ENCODE data around the gene CLIC4.

The CLIC4 gene

DNA sequence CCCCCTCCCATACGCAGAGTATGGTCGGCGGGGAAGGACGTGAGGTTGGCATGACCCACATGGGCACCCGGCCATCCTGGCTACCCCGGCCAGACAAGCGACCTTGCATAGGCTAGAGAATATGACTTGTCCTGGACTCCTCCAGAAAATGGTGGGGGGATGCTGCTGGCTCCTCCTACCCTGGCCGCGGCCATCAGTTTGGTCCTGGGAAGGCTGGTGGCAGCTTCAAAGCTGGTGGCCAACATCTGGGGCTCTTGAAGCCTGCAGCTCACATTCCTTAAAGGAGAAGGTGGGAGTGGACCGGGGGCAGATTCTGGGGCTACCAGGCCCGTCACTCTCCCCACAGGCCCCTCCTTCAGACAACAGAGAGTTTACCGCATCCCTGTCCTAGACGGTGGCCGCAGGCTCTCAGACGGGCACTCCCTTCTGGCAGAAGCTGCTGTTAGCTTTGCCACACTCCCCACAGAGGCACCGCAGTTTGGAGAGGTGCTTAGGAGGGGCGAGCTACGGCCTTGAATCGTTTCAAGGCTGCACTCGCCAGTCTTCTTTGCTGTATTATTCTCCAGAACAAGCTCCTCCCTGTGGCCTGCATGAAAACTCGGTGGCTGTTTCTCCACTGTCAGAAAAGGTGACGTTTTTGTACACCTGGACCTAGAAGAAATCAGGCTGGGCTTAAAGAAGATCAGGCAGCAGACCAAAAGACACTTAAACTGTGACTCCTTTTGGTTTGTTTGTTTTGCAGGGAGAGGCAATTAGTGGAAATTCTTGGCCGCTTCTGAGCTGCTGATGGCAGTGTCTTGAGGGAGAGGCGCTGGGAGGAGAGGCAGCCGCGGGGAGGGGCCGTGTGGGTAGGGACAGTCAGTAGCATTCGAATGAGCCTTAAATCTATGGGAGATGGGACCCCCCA is 116.8 kb downstream of the CLIC4 start:
- DNase-seq = peak; percentile 38

DNA sequence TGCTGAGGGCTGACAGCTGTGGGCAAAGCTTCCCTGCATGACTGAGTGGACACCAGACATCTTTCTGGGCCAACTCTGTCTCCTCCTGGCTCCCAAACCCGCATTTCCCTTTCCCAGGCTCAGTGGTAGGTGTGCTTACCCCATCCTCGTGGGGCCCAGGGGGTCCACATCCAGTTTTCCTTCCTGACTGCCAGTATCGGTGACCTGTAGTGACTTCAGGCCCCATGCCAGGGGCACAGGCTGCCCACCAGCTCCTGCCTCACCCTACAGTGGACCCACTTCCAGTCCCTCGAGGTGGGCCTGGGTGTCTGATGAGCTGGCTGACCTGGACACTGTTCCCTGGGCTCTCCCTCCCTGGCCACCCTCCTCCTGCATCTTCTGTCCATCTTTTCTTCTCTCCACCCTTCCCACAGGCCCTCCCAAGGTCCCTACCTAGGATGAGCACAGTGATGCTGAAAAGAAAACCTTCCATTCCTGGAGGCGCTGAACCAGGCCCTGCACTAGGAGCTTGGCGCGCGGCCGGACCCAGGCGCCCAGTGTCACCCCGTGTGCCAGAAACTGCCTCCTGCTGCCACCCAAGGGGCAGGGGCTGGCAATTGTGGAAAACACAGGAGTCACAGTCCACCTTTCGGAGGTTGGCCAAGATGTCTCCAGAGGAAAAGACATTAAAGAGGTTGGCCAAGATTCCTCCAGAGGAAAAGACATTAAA is 117.7 kb downstream of the CLIC4 start:
- DNase-seq = no peak

DNA sequence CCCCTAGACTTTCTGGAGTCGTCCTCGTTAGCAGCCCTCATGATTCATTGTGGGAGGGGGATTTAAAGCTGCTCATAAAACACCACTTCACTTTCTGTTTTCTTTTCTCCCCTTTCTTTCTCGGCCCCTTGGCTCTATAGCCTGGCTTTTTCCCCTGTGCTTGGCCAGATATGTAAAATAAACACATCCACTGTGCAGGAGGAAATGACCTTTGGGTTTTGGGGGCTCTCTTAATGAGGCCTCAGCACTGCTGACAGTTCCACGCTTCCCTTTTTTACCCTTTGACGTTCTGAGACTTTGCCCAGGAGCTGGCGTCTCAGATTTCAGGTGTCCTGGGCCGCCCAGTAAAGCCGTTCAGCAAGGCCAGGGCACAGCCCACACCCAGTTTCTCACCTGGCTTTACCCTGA is 119.1 kb downstream of the CLIC4 start:
- DNase-seq = peak; percentile 16

DNA sequence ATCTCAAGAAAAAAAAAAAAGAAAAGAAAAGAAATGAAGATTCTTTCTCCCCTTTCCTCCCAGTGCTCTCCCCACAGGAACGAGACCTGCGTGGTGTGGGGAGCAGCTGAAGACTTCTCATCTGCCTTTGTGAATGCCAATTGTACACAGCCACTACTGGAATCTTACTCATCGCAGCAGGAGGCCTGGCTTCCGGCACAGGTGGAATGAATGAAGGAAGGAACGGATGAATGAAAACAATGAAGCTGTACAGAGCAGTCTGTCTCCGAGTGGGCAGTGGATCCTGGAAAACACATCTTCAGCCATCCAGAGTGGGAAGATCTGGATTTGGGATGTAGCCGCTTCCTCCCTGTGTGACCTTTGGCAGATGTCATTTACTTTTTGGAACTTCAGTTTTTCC is 119.9 kb downstream of the CLIC4 start:
- no peak for DNase-seq

DNA sequence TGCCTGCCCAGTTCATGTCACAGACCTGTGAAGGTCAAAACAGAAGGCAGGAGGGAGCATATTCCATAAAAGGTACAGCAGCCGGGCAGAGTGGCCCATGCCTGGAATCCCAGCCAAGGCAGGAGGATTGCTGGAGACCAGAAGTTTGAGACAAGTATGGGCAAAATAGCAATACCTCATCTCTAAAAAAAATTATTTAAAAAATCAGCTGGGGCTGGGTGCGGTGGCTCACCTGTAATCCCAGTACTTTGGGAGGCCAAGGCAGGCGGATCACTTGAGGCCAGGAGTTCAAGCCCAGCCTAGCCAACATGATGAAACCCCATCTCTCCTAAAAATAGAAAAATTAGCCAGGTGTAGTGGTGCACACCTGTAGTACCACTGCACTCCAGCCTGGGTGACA is 120.3 kb downstream of the CLIC4 start:
- DNase-seq = no peak

DNA sequence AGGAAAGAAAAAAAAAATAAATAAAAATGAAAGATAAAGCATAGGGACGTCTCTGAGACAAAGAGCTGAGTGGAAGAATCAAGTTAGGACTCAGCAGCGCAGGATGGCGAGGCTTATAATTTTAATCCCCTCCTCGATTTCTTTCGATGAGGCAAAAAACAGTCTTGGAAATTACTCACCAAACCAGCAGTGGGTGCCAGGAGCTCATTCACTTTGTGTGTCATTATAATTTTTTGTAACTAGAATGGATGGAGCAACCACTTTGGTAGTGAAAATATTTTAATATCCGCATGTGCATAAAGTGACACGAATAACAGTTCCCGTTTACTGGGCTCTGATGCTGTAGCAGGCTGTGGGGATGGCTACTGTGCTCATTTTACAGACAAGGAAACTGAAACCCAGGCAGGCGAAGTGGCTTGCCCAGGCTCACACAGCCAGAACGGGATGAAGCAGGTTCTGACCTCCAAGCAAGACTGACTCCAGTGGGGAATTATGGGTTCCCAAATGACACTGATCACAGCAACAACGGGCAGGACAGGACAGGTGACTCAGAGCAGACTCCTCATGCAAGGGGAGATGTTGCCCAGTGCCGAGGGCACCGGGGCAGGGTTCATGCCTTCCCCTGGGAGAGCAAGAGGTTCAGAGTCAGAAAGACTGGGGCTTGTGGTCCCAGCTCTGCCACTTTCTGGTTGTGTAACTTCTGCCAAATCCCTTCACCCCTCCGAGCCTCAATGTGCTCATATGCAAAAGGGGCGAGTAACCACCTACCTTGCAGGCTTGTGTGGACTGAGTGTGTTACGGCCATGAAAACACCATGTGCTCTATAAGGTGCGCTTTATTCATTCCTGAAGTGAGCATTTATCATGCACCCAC is 121.2 kb downstream of the CLIC4 start:
- DNase-seq = no peak

DNA sequence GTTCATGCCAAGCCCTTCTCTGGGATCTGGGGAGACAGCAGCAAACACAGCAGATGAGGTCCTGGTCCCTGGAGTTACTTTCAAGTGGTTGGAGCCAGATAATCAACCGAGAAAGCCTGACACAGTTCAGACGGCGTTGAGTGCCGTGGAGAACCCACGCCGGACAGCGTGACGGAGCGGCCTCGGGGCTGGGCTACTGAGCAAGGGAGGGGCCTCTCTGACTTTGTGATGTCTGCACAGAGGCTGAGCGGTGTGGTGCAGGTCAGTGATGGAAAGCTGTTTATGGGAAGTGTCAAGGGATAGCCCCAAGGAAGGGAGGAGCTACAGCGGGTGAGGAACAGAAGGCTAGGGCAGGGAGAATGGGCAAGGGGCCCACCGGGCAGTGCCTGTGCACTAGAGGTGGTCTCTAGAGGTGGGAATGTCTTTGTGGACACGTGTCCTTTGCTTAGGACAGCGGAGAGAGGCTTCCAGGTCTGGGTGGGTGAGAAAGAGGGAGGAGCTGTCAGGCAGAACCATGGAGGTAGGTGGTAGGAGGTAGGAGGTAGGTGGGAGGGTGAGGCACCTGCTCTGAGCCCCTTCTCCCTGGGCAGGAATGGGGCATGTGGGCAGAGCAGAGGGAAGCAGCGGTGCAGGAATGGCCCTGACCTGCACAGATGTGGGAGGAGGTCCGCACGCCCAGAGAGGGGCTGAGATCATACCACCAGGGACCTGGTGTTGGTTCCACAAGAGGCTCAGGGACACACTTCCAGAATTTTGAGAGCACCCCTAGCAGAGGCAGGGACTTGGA is 122.0 kb downstream of the CLIC4 start:
- DNase-seq = no peak

DNA sequence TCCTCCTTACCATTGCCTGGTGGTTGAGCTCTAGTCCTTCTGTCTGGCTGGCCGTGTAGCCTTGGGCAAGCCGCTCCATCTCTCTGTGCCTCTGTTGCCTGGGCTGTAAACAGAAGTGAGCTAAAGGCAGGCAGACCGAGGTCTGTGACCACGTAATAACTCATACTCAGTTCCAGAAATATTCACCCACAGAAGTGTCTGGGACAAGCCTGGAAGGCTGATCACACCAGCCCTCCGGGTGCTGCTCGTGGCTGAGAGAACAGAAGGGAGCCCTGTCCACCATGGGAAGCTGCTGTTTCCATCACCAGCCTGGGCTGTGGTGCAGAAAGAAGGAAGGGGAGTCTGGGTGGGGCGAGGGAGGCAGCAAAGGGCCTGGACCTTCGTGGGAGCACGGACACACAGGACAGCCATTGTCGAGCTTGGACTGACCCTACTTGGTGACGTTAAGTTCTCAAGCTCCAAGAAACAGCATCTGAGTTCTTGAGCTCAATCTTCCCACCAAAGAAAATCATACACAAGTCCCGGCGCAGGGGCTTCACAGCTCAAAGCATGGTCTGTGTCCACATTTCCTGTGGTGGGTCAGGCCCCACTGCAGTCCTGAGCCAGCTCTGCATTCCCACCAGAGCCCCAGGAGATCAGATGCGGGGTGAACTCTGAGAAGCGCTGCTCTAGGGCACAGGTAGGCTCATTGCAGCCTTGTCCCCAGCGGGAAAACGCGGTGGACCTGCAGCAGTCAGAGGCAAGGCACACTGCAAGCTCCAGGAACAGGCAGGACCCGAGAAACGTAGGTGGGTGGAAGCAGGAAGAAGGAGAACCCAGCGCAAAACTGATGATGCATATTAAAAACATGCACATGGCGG is 123.0 kb downstream of the CLIC4 start:
- no peak for DNase-seq

DNA sequence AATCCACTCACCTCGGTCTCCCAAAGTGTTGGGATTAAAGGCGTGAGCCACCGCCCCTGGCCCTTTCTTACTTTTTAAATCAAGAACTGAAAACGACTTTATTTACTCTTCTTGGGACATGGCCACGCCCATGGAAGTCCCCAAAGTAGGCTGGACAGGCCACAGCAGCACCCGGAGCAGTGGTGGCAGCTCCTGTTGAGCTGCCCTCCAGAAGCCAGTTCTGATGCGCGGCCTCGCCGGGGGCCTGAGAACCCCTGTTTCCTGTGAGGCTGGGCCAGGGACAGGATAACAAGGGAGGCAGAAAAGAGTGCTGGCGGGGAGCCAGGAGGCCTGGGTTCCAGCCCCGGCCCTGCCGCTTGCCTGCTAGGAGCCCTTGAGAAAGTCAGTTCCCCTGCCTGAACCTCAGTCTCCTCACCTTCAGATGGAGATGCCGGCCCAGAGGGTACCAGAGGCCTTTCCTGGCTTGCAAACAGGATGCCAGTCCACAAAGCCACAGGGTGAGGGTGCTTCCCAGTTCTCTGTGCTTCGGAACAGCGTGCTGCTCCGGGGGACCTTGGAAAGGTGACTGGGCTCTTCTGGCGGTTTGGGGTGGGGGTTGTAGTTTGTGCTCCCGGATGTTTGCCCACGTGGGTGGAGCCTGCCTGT is 125.4 kb downstream of the CLIC4 start:
- DNase-seq = no peak

DNA sequence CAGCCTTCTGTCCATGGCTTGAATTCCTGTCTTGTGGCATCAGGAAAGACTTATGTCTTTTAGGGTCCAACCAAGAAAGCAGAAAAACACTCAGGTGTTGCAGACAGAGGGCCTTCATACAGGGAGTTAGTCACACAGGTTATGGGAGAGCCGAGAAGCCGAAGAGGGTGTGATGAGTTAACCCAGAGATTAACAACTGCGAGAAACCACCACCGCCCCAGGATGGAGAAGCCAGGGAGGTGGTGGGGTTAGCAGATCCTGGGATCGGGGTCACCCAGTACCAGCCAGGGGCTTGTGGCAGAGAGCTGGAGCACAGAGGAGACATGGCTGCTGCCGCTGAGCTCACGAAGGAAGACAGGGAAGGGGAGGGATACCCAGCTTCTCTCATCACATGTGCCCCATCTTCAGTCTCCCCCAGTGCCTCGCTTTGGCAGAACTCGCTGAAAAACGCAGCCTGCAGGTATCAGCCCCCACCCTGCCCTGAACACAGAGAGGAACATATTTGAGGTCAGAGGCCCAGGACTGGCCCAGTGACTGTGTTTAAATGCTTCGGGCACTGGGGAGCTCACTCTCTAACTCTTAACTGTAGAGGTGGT is 126.2 kb downstream of the CLIC4 start:
- no peak for DNase-seq

DNA sequence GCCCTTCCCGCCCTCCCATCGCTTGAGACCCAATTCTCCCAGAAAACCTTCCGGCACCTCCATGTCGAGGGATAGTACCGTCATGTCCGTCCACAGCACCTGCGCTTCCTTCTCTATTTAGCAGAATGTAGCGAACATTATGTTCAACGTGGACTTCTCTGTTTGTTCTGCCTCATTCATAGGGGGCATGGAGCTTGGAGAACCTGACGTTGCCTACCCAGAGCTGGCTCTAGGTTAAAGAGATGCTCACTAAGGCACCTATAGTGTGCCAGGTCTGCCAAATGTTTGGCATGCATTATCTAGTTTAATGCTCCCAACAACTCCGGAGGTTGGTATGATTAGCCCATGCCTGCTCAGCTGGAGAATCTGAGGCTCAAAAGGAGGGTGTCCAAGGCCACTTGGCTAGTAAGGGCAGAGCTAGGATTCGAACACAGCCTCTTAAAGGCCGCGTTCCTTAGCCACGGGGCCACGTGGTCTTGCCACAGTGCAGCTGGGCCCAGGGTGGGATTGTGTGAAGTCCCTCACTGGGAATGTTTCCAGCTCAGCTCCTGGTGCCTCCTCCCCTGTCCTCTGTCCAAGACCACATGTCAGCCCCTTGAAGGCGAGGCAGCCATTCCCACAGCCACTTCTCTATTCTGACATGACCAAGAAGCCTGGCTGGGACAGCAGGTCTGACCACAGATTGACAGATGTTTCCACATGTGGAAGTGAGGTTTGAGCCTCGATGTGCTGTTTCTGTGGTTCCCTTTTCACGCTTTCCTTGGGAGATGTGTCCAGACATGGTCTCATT is 127.0 kb downstream of the CLIC4 start:
- DNase-seq = no peak

DNA sequence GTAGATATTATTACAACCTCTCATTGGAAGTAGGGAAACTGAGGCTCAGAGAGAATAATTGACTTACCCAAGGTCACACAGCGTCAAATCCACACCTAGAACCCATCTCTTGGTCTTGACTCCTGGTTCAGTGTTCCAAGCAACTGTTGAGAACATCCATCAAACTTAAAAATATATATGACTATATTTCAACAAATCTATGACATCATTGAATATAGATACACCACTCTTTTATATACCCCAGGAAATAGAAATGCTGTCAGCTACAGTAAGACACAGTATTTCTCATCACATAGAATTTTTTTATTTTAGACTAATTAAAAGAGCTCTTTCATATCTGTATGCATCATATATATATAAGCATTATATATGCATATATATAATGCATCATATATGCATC is 127.9 kb downstream of the CLIC4 start:
- DNase-seq = no peak

DNA sequence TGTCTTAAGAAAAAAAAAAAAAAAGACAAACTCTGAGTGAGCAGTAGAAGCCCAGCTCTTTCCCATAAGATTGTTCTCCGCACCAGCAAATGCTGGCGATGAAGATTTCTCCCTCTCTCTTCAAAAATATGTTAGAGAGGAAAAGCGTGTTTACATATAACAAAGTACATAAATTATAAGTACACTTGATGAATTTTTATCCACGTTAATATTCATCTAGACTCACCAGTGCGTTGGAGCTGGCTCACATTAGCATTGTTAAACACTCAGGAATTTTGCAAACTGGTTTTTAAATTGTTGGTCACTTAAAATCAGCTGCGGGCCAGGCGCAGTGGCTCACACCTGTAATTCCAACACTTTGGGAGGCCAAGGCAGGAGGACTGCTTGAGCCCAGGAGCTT is 128.8 kb downstream of the CLIC4 start:
- DNase-seq = no peak

DNA sequence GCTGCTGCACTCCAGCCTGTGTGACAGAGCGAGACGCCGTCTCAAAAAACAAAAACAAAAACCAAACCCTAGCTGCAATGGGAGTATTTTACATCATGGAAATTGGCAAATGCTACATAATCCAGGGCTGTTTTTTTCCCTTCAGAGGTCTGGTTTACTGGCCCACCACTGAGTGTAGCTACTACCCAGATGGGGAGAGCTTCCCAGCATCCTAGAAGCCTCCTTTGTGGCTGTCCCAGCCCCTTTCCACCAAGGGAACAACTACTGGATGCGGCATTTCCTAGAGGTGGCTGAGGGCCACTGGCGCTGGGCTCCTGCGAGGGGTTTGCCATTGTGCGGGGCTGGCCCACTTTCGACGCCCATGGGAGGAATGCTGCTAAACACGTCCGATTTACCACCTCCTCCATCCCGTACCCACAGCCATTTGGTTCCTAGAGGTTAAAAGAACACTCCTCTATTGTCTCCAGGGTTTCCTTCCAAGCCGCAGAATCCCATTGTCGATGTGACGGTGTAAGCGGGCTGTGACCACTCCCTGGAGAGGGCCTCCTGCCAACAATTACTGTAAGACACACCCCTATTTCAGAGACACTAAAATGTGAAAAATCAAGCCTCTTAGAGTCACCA is 129.5 kb downstream of the CLIC4 start:
- no peak for DNase-seq

DNA sequence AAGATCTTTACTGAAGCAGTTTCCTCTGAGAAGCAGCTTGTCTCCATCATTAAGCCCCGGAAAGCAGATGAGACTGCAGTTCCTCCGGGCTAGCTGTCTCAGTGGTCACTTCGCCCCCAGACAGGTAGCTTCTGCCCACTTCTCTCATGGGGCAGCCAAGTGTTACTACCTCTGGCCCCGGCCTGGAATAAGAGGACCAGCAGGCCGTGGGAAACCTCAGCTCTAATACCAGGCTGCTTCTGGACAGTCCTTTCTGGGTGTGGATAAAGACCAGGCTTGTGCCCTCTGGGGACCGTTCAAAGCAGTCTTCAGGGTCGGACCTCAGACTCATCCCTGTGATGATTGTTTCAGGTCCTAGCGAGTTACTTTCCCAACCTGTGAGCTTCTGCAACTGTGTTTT is 130.0 kb downstream of the CLIC4 start:
- DNase-seq = no peak

DNA sequence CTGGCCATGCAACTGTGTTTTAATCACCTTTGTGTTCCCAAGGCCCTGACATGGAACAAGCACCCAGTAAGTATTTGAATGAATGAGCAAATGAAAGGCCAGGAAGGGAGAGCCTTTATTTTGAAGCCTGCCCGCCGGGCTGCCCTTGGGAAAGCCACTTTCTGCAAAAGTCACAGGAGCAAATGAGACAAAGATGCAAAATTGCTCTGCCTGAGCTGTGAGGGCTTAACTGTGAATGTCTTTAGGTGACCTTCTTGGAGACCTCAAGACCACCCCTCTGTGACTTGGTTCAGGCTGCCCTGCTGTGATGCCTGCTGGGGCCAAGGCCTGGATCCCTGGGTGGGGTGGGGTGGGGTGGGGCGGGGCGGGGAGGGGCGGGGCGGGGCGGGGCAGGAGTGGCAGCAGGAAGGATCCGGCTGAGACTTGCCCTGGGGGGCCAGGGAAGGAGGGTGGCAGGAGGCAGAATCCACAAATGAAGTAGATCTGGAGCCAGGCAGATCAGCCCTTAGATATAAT is 130.8 kb downstream of the CLIC4 start:
- no peak for DNase-seq

DNA sequence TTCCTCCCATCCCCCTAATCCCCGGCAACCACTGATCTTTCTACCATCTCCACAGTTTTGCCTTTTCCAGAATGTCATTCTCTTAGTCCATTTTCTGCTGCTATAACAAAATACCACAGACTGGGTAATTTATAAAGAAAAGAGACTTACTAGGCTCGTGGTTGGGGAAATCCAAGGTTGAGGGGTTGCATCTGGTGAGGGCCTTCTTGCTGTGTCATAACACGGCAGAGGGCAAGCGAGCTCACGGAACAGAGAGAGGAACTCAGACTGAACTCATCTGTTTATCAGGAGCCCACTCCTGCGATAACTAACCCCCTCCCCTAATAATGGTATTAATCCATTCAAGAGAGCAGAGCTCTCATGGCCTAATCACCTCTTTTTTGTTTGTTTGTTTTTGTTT is 132.8 kb downstream of the CLIC4 start:
- no peak for DNase-seq

DNA sequence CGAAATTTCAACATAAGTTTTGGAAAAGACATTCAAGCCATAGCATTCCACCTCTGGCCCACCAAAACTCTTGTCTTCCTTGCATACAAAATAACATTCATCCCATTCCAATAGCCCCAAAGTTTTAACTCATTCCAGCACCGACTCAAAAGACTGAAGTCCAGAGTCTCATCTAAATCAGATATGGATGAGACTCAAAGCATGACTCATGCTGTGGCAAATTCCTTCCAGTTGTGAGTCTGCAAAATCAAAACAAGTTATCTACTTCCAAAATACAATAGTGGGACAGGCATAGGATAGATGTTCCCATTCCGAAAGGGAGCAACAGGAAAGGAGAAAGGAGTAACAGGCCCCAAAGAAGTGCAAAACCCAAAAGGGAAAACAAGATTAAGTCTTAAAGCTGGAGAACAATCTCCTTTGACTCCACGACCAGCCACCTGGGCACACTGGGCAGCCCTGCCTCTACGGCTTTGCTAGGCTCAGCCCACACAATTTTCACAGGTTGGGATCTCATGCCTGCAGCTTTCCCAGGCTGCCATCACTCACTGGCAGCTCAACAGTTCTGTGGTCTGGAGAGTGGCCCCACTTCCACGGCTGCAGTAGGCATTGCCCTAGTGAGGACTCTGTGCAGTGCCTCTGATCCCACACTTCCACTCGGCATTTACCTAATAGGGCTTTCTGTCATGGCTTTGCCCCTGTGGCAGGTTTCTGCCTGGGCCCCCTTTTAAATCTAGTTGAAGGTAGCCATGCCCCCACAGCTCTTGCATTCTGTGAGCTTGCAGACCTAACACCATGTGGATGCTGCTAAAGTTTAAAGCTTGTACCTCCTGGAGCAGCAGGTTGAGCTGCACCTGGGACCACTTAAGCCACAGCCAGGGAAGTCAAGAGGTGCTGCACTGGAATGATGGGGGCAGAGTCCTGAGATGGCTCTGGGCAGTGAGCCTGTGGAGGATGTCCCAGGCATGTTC is 133.8 kb downstream of the CLIC4 start:
- peak; percentile 23 for DNase-seq
